Measurements from ENCODE around the gene NPY2R. TPM values are rescaled to one million over a fixed set of nuclear protein-coding genes. Genes with fewer than 3 reads are reported as not detected.

The NPY2R gene
- total and polyA plus RNA-seq, 4 donors = 0.04 TPM; not detected in 3

GRCh38 chr4:155190099-155190498 is 18.3 kb upstream of the NPY2R start:
- H3K27ac ChIP-seq (ENCODE audit: low read depth in 1 of 2, low read length in 2 of 2) = no peak overlapping the region
- H3K9me3 ChIP-seq (ENCODE audit: control insufficient read depth in 4 of 4, low read length in 3 of 4) = no peaks in the 10 kb centered on the region
- H3K27me3 ChIP-seq (ENCODE audit: control insufficient read depth in 4 of 4, insufficient read depth in 4 of 4, low read length in 3 of 4) = no peaks in the 10 kb centered on the region
- H3K4me3 ChIP-seq (ENCODE audit: low read depth in 1 of 3, low read length in 3 of 3) = no peak overlapping the region
- no peaks in the 10 kb centered on the region for H3K36me3 ChIP-seq (ENCODE audit: control insufficient read depth in 4 of 4, insufficient read depth in 3 of 4, low read depth in 1 of 4, low read length in 3 of 4)
- H3K4me1 ChIP-seq (ENCODE audit: control insufficient read depth in 4 of 4, insufficient read depth in 4 of 4, low read length in 3 of 4) = no peaks in the 10 kb centered on the region
- TF ChIP-seq FOXA1 (IDR thresholded peaks at IDR 0.05) = no peak
- TF ChIP-seq FOXA2 (IDR thresholded peaks at IDR 0.05) = no peak
- TF ChIP-seq RXRA (IDR thresholded peaks at IDR 0.05) = no peak
- no peak for TF ChIP-seq RAD21 (IDR thresholded peaks at IDR 0.05)
- TF ChIP-seq YY1 (IDR thresholded peaks at IDR 0.05) = no peak
- no peak for TF ChIP-seq SP1 (IDR thresholded peaks at IDR 0.05)
- TF ChIP-seq ATF3 (IDR thresholded peaks at IDR 0.05) = no peak
- TF ChIP-seq NR2F2 (IDR thresholded peaks at IDR 0.05) = no peak
- TF ChIP-seq JUND (IDR thresholded peaks at IDR 0.05) = no peak
- TF ChIP-seq TAF1 (conservative IDR thresholded peaks at IDR 0.05) = no peak
- no peak for TF ChIP-seq GABPA (IDR thresholded peaks at IDR 0.05 in 1 of 2, conservative IDR thresholded peaks at IDR 0.05 in 1 of 2)
- DNase-seq (ENCODE audit: low spot score) = no peak
- H3K9ac ChIP-seq (ENCODE audit: low read depth in 1 of 2, low read length in 2 of 2) = no peak overlapping the region

GRCh38 chr4:155197757-155198156 is 10.7 kb upstream of the NPY2R start:
- WGBS = 82% methylated on average over 2 of the region's 2 CpGs
- Histone ChIP-seq H3K9ac (ENCODE audit: low read depth in 1 of 2, low read length in 2 of 2) (no peak overlapping the region), H3K36me3 (ENCODE audit: control insufficient read depth in 4 of 4, insufficient read depth in 3 of 4, low read depth in 1 of 4, low read length in 3 of 4) (no peaks in the 10 kb centered on the region), H3K9me3 (ENCODE audit: control insufficient read depth in 4 of 4, low read length in 3 of 4) (no peaks in the 10 kb centered on the region), H3K4me3 (ENCODE audit: low read depth in 1 of 3, low read length in 3 of 3) (no peak overlapping the region), H3K4me1 (ENCODE audit: control insufficient read depth in 4 of 4, insufficient read depth in 4 of 4, low read length in 3 of 4) (no peaks in the 10 kb centered on the region), H3K27ac (ENCODE audit: low read depth in 1 of 2, low read length in 2 of 2) (no peak overlapping the region), H3K27me3 (ENCODE audit: control insufficient read depth in 4 of 4, insufficient read depth in 4 of 4, low read length in 3 of 4) (no peaks in the 10 kb centered on the region)
- TF ChIP-seq RAD21 (IDR thresholded peaks at IDR 0.05) (no peak), JUND (IDR thresholded peaks at IDR 0.05) (no peak), GABPA (IDR thresholded peaks at IDR 0.05 in 1 of 2, conservative IDR thresholded peaks at IDR 0.05 in 1 of 2) (no peak), SP1 (IDR thresholded peaks at IDR 0.05) (no peak), YY1 (IDR thresholded peaks at IDR 0.05) (no peak), TAF1 (conservative IDR thresholded peaks at IDR 0.05) (no peak), FOXA2 (IDR thresholded peaks at IDR 0.05) (no peak), ZBTB33 (IDR thresholded peaks at IDR 0.05) (no peak), FOXA1 (IDR thresholded peaks at IDR 0.05) (no peak), ATF3 (IDR thresholded peaks at IDR 0.05) (no peak), RXRA (IDR thresholded peaks at IDR 0.05) (no peak), EGR1 (IDR thresholded peaks at IDR 0.05; ENCODE audit: low read depth in 2 of 2) (no peak), HNF4A (conservative IDR thresholded peaks at IDR 0.05) (no peak)
- DNase-seq (ENCODE audit: low spot score) = no peak

GRCh38 chr4:155207534-155208257 is 740 bp upstream of the NPY2R start:
- H3K4me3 ChIP-seq (ENCODE audit: low read depth in 1 of 3, low read length in 3 of 3) = no peak overlapping the region
- H3K9ac ChIP-seq (ENCODE audit: low read depth in 1 of 2, low read length in 2 of 2) = no peak overlapping the region
- peaks cover 0 to 24% (median 8%) of the 10 kb centered on the region in 4 donors for H3K27me3 ChIP-seq (ENCODE audit: control insufficient read depth in 4 of 4, insufficient read depth in 4 of 4, low read length in 3 of 4)
- H3K9me3 ChIP-seq (ENCODE audit: control insufficient read depth in 4 of 4, low read length in 3 of 4) = no peaks in the 10 kb centered on the region
- no peaks in the 10 kb centered on the region for H3K36me3 ChIP-seq (ENCODE audit: control insufficient read depth in 4 of 4, insufficient read depth in 3 of 4, low read depth in 1 of 4, low read length in 3 of 4)
- 4% methylated on average over 26 of the region's 26 CpGs for WGBS
- no peak for DNase-seq (ENCODE audit: low spot score)
- no peak overlapping the region for H3K27ac ChIP-seq (ENCODE audit: low read depth in 1 of 2, low read length in 2 of 2)
- H3K4me1 ChIP-seq (ENCODE audit: control insufficient read depth in 4 of 4, insufficient read depth in 4 of 4, low read length in 3 of 4) = peaks cover 0 to 13% (median 13%) of the 10 kb centered on the region in 4 donors
- TF ChIP-seq GABPA (IDR thresholded peaks at IDR 0.05 in 1 of 2, conservative IDR thresholded peaks at IDR 0.05 in 1 of 2) (no peak), JUND (IDR thresholded peaks at IDR 0.05) (no peak), ZBTB33 (IDR thresholded peaks at IDR 0.05) (no peak), MAX (IDR thresholded peaks at IDR 0.05) (no peak), ATF3 (IDR thresholded peaks at IDR 0.05) (no peak), REST (IDR thresholded peaks at IDR 0.05) (no peak), TAF1 (conservative IDR thresholded peaks at IDR 0.05) (no peak), FOXA1 (IDR thresholded peaks at IDR 0.05) (no peak), EGR1 (IDR thresholded peaks at IDR 0.05; ENCODE audit: low read depth in 2 of 2) (no peak), RXRA (IDR thresholded peaks at IDR 0.05) (no peak), FOXA2 (IDR thresholded peaks at IDR 0.05) (no peak), RAD21 (IDR thresholded peaks at IDR 0.05) (no peak)

Measured in liver (tissue), 9 donors.